IMR-90 (cell line): ENCODE results near the gene CCDC50. TPM values are rescaled to one million over a fixed set of nuclear protein-coding genes. Genes with fewer than 3 reads are reported as not detected.

Experiments used
- ATAC-seq: fragments of 200-7000 bp; cut with Tn5 transposase; 2 replicates; pipeline ENCODE4 v1.9.1; 2020; ENCODE audit warnings: low read depth, mild to moderate bottlenecking, moderate library complexity
- BruUV-seq: library from RNA; stranded (reverse); fragments of 400-500 nt; replicated peaks from 2 replicates; lab custom pipeline; 2021; lab: Mats Ljungman, UMichigan
- CTCF ChIA-PET: fragments of 300-600 bp; formaldehyde crosslinking; extraction: SDS; loops from one replicate; lab custom pipeline; 2021; ENCODE audit warnings: antibody characterized with exemption; lab: Yijun Ruan, JAX
- POLR2A ChIA-PET: fragments of 300-600 bp; sonication (Branson Sonifier 250); formaldehyde crosslinking; loops from one replicate; lab custom pipeline; 2022; ENCODE audit warnings: antibody characterized with exemption; ENCODE audit not compliant: unreplicated experiment; lab: Charles Lee
- DNase-seq: peaks from one replicate; pipeline ENCODE4 v3.0.0; 2013
- H2AFZ ChIP-seq: replicated peaks from 2 replicates; pipeline ENCODE3; 2013; ENCODE audit warnings: low read length, mild to moderate bottlenecking; ENCODE audit not compliant: poor library complexity
- H2AK5ac ChIP-seq: 2 replicates; pipeline ENCODE4 v1.6.1; 2013; ENCODE audit warnings: low read depth, low read length, inconsistent platforms
- H2AK9ac ChIP-seq: replicated peaks from 2 replicates; pipeline ENCODE3; 2013; ENCODE audit warnings: mild to moderate bottlenecking, low read depth, low read length, moderate library complexity; ENCODE audit not compliant: poor library complexity
- H2BK120ac ChIP-seq: 2 replicates; pipeline ENCODE4 v1.6.1; 2013; ENCODE audit warnings: low read depth, low read length, inconsistent platforms
- H2BK15ac ChIP-seq: 3 replicates; pipeline ENCODE4 v1.6.1; 2013; ENCODE audit warnings: low read depth, low read length, inconsistent platforms
- H2BK20ac ChIP-seq: 2 replicates; pipeline ENCODE4 v1.6.1; 2013; ENCODE audit warnings: low read depth, mild to moderate bottlenecking, inconsistent platforms, low read length, moderate library complexity
- H2BK5ac ChIP-seq: 2 replicates; pipeline ENCODE4 v1.6.1; 2013; ENCODE audit warnings: mild to moderate bottlenecking, low read depth, low read length, inconsistent platforms; ENCODE audit not compliant: poor library complexity, severe bottlenecking
- H3K14ac ChIP-seq: replicated peaks from 2 replicates; pipeline ENCODE4 v1.6.1; 2013; ENCODE audit warnings: low read depth, low read length, inconsistent platforms
- H3K18ac ChIP-seq: 2 replicates; pipeline ENCODE4 v1.6.1; 2013; ENCODE audit warnings: low read depth, low read length, control low read depth
- H3K23ac ChIP-seq: 2 replicates; pipeline ENCODE4 v1.6.1; 2013; ENCODE audit warnings: low read depth, low read length, inconsistent platforms
- H3K27ac ChIP-seq: 2 replicates; pipeline ENCODE4 v1.5.1; 2013; ENCODE audit warnings: mild to moderate bottlenecking, control low read depth, low read length; ENCODE audit not compliant: insufficient read depth
- H3K27me3 ChIP-seq: 2 replicates; pipeline ENCODE4 v1.6.1; 2013; ENCODE audit warnings: low read length; ENCODE audit not compliant: control insufficient read depth, insufficient read depth
- H3K36me3 ChIP-seq: 2 replicates; pipeline ENCODE4 v1.6.1; 2013; ENCODE audit warnings: low read length, mixed read lengths; ENCODE audit not compliant: control insufficient read depth, insufficient read depth
- H3K4ac ChIP-seq: 2 replicates; pipeline ENCODE4 v1.6.1; 2013; ENCODE audit warnings: low read depth, low read length, inconsistent platforms
- H3K4me1 ChIP-seq: 2 replicates; pipeline ENCODE4 v1.6.1; 2013; ENCODE audit warnings: low read length, mixed read lengths; ENCODE audit not compliant: control insufficient read depth, insufficient read depth
- H3K4me2 ChIP-seq: 2 replicates; pipeline ENCODE4 v1.6.1; 2013; ENCODE audit warnings: low read depth, mild to moderate bottlenecking, control low read depth, low read length, moderate library complexity
- H3K4me3 ChIP-seq: 2 replicates; pipeline ENCODE4 v1.5.1; 2013; ENCODE audit warnings: low read depth, mild to moderate bottlenecking, control low read depth, low read length, moderate library complexity; ENCODE audit not compliant: insufficient read depth
- H3K56ac ChIP-seq: 2 replicates; pipeline ENCODE4 v1.6.1; 2013; ENCODE audit warnings: low read length, inconsistent platforms; ENCODE audit not compliant: insufficient read depth; ENCODE audit errors: extremely low read depth
- H3K79me1 ChIP-seq, 2 experiments: 2 replicates each; pipeline ENCODE4 v1.6.1; 2013; ENCODE audit warnings: low read length in 2 of 2, inconsistent platforms in 1 of 2, low read depth in 1 of 2
- H3K9ac ChIP-seq: 2 replicates; pipeline ENCODE4 v1.6.1; 2013; ENCODE audit warnings: low read depth, low read length, control low read depth
- H3K9me1 ChIP-seq: 2 replicates; pipeline ENCODE4 v1.6.1; 2013; ENCODE audit warnings: low read length, inconsistent platforms; ENCODE audit not compliant: insufficient read depth
- H3K9me3 ChIP-seq: 2 replicates; pipeline ENCODE4 v1.6.1; 2013; ENCODE audit warnings: low read length; ENCODE audit not compliant: control insufficient read depth, insufficient read depth
- H4K20me1 ChIP-seq: 2 replicates; pipeline ENCODE4 v1.6.1; 2013; ENCODE audit warnings: low read length, inconsistent platforms; ENCODE audit not compliant: insufficient read depth
- H4K5ac ChIP-seq: 2 replicates; pipeline ENCODE4 v1.6.1; 2013; ENCODE audit warnings: mild to moderate bottlenecking, low read depth, low read length, control low read depth
- H4K8ac ChIP-seq, 2 experiments: 2 replicates each; pipeline ENCODE4 v1.6.1; 2013; ENCODE audit warnings: low read depth in 2 of 2, low read length in 2 of 2, control low read depth in 1 of 2, inconsistent platforms in 1 of 2
- H4K91ac ChIP-seq: 2 replicates; pipeline ENCODE4 v1.6.1; 2013; ENCODE audit warnings: low read depth, low read length, inconsistent platforms; ENCODE audit not compliant: insufficient read depth
- RCOR1 ChIP-seq: IDR thresholded peaks from 2 replicates; pipeline ENCODE4 v1.6.1; 2012; ENCODE audit warnings: mild to moderate bottlenecking, low read length, improper control_type of control experiment; ENCODE audit not compliant: insufficient replicate concordance
- WGBS, 2 experiments: methylation state at CpG; one replicate each; pipeline versions ENCODE4 v1.1.5 to v1.1.7; 2013; ENCODE audit warnings: missing lambda C conversion rate in 2 of 2; ENCODE audit not compliant: insufficient read length in 1 of 2; ENCODE audit errors: extremely low coverage in 2 of 2; 5-methylcytosine and 5-hydroxymethylcytosine counted together
- dilution Hi-C: fragments of 300-500 bp; cut with HindIII; formaldehyde crosslinking; loops from one replicate; pipeline ENCODE4 v1.14.3; 2018; ENCODE audit warnings: low sequenced_read_pairs; ENCODE audit not compliant: unreplicated experiment
- in situ Hi-C: fragments of 300-500 bp; cut with MboI; formaldehyde crosslinking; loops from 3 replicates; pipeline ENCODE4 v1.14.3; 2019; ENCODE audit warnings: low sequenced_read_pairs, inconsistent platforms, mixed read lengths
- intact Hi-C: fragments of 100-400 bp; cut with micrococcal nuclease; formaldehyde crosslinking; loops from 2 replicates; pipeline ENCODE4 v1.10.0; 2022
- polyA plus RNA-seq, 3 experiments: library from polyadenylated mRNA; depleted of rRNA; stranded (reverse); fragments of >200 nt; gene quantifications; 2 replicates each; pipeline ENCODE4 v1.2.3, GENCODE V29; 2012; ENCODE audit warnings: low replicate concordance in 1 of 3
- total RNA-seq: library from RNA; depleted of rRNA; stranded (reverse); fragments of >200 nt; gene quantifications from 2 replicates; pipeline ENCODE4 v1.2.3, GENCODE V29; 2012

Gene CCDC50
- total and polyA plus RNA-seq, 2 of the 4 experiments (the other 2 are of a cell fraction) = 59.0 to 63.1 TPM

GRCh38 chr3:191303596-191303995, 25.6 kb upstream of the CCDC50 start:
- Histone ChIP-seq H3K36me3 (no peaks in the 10 kb centered on the region), H2BK5ac (no peak overlapping the region), H4K20me1 (no peaks in the 10 kb centered on the region), H3K9me3 (no peaks in the 10 kb centered on the region), H3K4ac (no peak overlapping the region), H3K9ac (no peak overlapping the region), H3K79me1 (no peaks in the 10 kb centered on the region), H2AFZ (no peak overlapping the region), H2BK15ac (no peak overlapping the region), H3K4me2 (no peak overlapping the region), H4K5ac (no peak overlapping the region), H3K18ac (no peak overlapping the region), H3K14ac (no peak overlapping the region), H3K23ac (no peak overlapping the region), H2BK120ac (no peak overlapping the region), H2AK5ac (no peak overlapping the region), H3K4me1 (peaks cover 2% of the 10 kb centered on the region; the same call in 1 of the 2 replicates), H3K9me1 (no peaks in the 10 kb centered on the region), H3K27me3 (no peaks in the 10 kb centered on the region), H2AK9ac (no peak overlapping the region), H4K8ac (no peak overlapping the region), H3K56ac (no peak overlapping the region), H2BK20ac (no peak overlapping the region), H3K27ac (no peak overlapping the region), H3K4me3 (no peak overlapping the region), H4K91ac (no peak overlapping the region)
- WGBS, 2 experiments = no CpG with 5 or more reads among the region's 3 CpGs
- dilution Hi-C loops (no loop called here), intact Hi-C loops (no loop called here), in situ Hi-C loops (no loop called here)
- ChIA-PET POLR2A (no interaction called here), CTCF (no interaction called here)
- BruUV-seq = no TSS peak
- TF ChIP-seq RCOR1 = no peak
- no peak for DNase-seq
- no peak for ATAC-seq
